Measurements from ENCODE around the gene APOO.

DNA sequence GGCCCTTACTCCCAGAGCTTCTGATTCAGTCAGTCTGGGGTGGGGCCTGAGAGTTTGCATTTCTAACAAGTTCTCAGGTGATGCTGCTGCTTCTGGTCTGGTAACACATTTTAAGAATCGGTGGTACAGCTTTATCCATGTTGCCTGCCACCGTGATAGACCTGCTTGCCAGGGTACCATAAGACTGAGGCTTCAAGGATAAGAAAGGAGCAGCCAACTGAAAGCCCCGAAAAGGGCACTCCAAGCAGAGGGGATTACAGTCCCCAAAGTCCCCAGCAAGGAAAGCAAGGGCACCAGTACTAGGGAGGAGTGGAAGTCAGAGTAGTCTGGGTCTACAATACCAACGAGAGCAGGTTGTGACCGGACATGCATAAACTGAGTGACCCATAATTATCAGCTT is 49.8 kb downstream of the APOO start:
- TF ChIP-seq, protein P1, sequence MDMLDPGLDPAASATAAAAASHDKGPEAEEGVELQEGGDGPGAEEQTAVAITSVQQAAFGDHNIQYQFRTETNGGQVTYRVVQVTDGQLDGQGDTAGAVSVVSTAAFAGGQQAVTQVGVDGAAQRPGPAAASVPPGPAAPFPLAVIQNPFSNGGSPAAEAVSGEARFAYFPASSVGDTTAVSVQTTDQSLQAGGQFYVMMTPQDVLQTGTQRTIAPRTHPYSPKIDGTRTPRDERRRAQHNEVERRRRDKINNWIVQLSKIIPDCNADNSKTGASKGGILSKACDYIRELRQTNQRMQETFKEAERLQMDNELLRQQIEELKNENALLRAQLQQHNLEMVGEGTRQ (IDR thresholded peaks at IDR 0.05; ENCODE audit: low read depth, low read length), result no peak
- TF ChIP-seq, protein P1 (CRISPR knock-in tag; IDR thresholded peaks at IDR 0.05; ENCODE audit: borderline replicate concordance), result no peak
- TF ChIP-seq, protein P2, sequence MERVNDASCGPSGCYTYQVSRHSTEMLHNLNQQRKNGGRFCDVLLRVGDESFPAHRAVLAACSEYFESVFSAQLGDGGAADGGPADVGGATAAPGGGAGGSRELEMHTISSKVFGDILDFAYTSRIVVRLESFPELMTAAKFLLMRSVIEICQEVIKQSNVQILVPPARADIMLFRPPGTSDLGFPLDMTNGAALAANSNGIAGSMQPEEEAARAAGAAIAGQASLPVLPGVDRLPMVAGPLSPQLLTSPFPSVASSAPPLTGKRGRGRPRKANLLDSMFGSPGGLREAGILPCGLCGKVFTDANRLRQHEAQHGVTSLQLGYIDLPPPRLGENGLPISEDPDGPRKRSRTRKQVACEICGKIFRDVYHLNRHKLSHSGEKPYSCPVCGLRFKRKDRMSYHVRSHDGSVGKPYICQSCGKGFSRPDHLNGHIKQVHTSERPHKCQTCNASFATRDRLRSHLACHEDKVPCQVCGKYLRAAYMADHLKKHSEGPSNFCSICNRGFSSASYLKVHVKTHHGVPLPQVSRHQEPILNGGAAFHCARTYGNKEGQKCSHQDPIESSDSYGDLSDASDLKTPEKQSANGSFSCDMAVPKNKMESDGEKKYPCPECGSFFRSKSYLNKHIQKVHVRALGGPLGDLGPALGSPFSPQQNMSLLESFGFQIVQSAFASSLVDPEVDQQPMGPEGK (CRISPR knock-in tag; IDR thresholded peaks at IDR 0.05), result no peak
- no peak for TF ChIP-seq ZNF431 (CRISPR knock-in tag; IDR thresholded peaks at IDR 0.05; ENCODE audit: borderline replicate concordance, low read depth)
- no peak for TF ChIP-seq POLR2A (IDR thresholded peaks at IDR 0.05; ENCODE audit: insufficient read depth in 1 of 2, low read depth in 2 of 2, low read length in 2 of 2)
- no peak for TF ChIP-seq TBX3 (IDR thresholded peaks at IDR 0.05; ENCODE audit: borderline replicate concordance)
- TF ChIP-seq BRCA1 (CRISPR knock-in tag; IDR thresholded peaks at IDR 0.05), result no peak
- no peak for TF ChIP-seq FOSL1 (CRISPR knock-in tag; IDR thresholded peaks at IDR 0.05; ENCODE audit: borderline replicate concordance)
